Neural progenitor cell (in vitro differentiated cells): Measurements from ENCODE around the gene FGF9.

Source experiments
- CTCF ChIP-seq: fragments of 200-600 bp; sonication (generic); IDR thresholded peaks from 2 replicates; pipeline ENCODE4 v1.5.1; 2017; ENCODE audit warnings: antibody characterized with exemption, mild to moderate bottlenecking
- EZH2 ChIP-seq: fragments of 200-600 bp; sonication (generic); IDR thresholded peaks from 2 replicates; pipeline ENCODE4 v1.6.1; 2017; ENCODE audit warnings: antibody characterized with exemption, mild to moderate bottlenecking, moderate library complexity
- EZH2phosphoT487 ChIP-seq: fragments of 200-600 bp; sonication (generic); IDR thresholded peaks from 2 replicates; pipeline ENCODE4 v1.6.1; 2017; ENCODE audit warnings: antibody characterized with exemption

GRCh38 chr13:21698817-21699679 lies 28.2 kb downstream of the FGF9 start:
- TF ChIP-seq CTCF (no peak), EZH2phosphoT487 (no peak), EZH2 (no peak)
